ENCODE measurements around the gene SPNS2. TPM values are rescaled to one million over a fixed set of nuclear protein-coding genes. Genes with fewer than 3 reads are reported as not detected.

Gene SPNS2
- total and polyA plus RNA-seq, 2 of the 8 experiments (the other 6 are each of a cell fraction or from before 2014, with no cell fraction given): 1.2 to 1.5 TPM

- Histone ChIP-seq H3K4ac (replicated peaks; ENCODE audit: insufficient read length, low read depth, low read length) (no peak overlapping the region), H4K5ac (ENCODE audit: insufficient read length, low read depth, low read length) (no peak overlapping the region), H3K79me1 (ENCODE audit: low read depth, low read length) (no peaks in the 10 kb centered on the region), H2AK5ac (ENCODE audit: low read depth, low read length) (no peak overlapping the region), H4K91ac (replicated peaks; ENCODE audit: insufficient read length, low read length) (no peak overlapping the region), H3K23me2 (ENCODE audit: low read depth, low read length) (no peaks in the 10 kb centered on the region), H2BK15ac (ENCODE audit: low read length) (no peak overlapping the region), H2BK5ac (ENCODE audit: low read depth, low read length) (no peak overlapping the region), H3K27ac (ENCODE audit: low read depth, low read length) (no peak overlapping the region), H3K27me3 (replicated peaks in 1 of 4; ENCODE audit: control insufficient read depth in 3 of 4, extremely low read depth in 1 of 4, insufficient read depth in 3 of 4, low read length in 3 of 4) (peaks cover 0 to 6% (median 4%) of the 10 kb centered on the region in 4 experiments; a peak in 6 of 7 replicates), H2BK120ac (replicated peaks; ENCODE audit: low read depth, low read length) (no peak overlapping the region), H2BK20ac (ENCODE audit: low read length) (no peak overlapping the region), H3K23ac (ENCODE audit: insufficient read length) (no peak overlapping the region), H3K9me3 (ENCODE audit: insufficient read depth in 2 of 2, low read depth in 1 of 2, low read length in 1 of 2) (no peaks in the 10 kb centered on the region), H3K9ac (replicated peaks in 1 of 4; ENCODE audit: extremely low read depth in 1 of 4, low read depth in 3 of 4, low read length in 3 of 4) (no peak overlapping the region), H2AFZ (ENCODE audit: low read length) (no peak overlapping the region), H3K56ac (replicated peaks; ENCODE audit: insufficient read length, low read depth, low read length) (no peak overlapping the region), H3K36me3 (ENCODE audit: control insufficient read depth in 2 of 4, insufficient read depth in 4 of 4, low read length in 3 of 4) (no peaks in the 10 kb centered on the region), H3K4me1 (replicated peaks in 1 of 4; ENCODE audit: control insufficient read depth in 3 of 4, insufficient read depth in 4 of 4, low read length in 3 of 4) (peaks cover 0 to 2% (median 0%) of the 10 kb centered on the region in 4 experiments; a peak in 3 of 7 replicates), H3K79me2 (ENCODE audit: control insufficient read depth in 1 of 2, insufficient read depth in 2 of 2, low read length in 2 of 2) (no peaks in the 10 kb centered on the region), H3K14ac (ENCODE audit: insufficient read length) (no peak overlapping the region), H4K8ac (ENCODE audit: extremely low read depth, insufficient read depth, low read length) (no peak overlapping the region), H3K4me3 (ENCODE audit: extremely low read depth in 1 of 4, insufficient read depth in 2 of 4, low read depth in 3 of 4, low read length in 4 of 4) (no peak overlapping the region), H4K20me1 (replicated peaks in 1 of 2; ENCODE audit: control insufficient read depth in 1 of 2, insufficient read depth in 2 of 2, low read length in 2 of 2) (no peaks in the 10 kb centered on the region), H2BK12ac (ENCODE audit: low read depth, low read length) (no peak overlapping the region), H3K4me2 (ENCODE audit: insufficient read depth in 1 of 2, low read depth in 2 of 2, low read length in 2 of 2) (no peak overlapping the region), H3K18ac (ENCODE audit: extremely low read depth, low read length) (no peak overlapping the region)
- ChIA-PET POLR2A (ENCODE audit: partially characterized antibody) (interaction anchor here (0.6 to 37.1 kb wide), 3 partner anchors 20 to 30 kb away, joined by 3 to 546 read pairs (median 4); partner anchors contain the start of genes GGT6 and MYBBP1A), CTCF (ENCODE audit: partially characterized antibody) (interaction anchor here (0.5 to 1.6 kb wide), 4 partner anchors 31 to 339 kb away, joined by 3 to 8 read pairs (median 4); no protein-coding TSS in a partner anchor)
- DNase-seq (ENCODE audit: low read depth in 1 of 2, low spot score in 2 of 2) (no peak), FAIRE-seq (no peak)
- WGBS, 2 experiments (ENCODE audit: extremely low coverage in 1 of 2, insufficient coverage in 1 of 2, insufficient read length in 1 of 2, insufficient replicate concordance in 2 of 2, low coverage in 1 of 2, low lambda C conversion rate in 2 of 2, missing lambda C conversion rate in 1 of 2): 84% methylated on average over 14 of the region's 19 CpGs; no CpG with 5 or more reads in 1 of the 2 experiments
- no peak for TF ChIP-seq KDM1A (IDR thresholded peaks at IDR 0.05; ENCODE audit: borderline replicate concordance, low read length)
- TF ChIP-seq, protein P1, sequence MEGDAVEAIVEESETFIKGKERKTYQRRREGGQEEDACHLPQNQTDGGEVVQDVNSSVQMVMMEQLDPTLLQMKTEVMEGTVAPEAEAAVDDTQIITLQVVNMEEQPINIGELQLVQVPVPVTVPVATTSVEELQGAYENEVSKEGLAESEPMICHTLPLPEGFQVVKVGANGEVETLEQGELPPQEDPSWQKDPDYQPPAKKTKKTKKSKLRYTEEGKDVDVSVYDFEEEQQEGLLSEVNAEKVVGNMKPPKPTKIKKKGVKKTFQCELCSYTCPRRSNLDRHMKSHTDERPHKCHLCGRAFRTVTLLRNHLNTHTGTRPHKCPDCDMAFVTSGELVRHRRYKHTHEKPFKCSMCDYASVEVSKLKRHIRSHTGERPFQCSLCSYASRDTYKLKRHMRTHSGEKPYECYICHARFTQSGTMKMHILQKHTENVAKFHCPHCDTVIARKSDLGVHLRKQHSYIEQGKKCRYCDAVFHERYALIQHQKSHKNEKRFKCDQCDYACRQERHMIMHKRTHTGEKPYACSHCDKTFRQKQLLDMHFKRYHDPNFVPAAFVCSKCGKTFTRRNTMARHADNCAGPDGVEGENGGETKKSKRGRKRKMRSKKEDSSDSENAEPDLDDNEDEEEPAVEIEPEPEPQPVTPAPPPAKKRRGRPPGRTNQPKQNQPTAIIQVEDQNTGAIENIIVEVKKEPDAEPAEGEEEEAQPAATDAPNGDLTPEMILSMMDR (IDR thresholded peaks at IDR 0.05; ENCODE audit: control extremely low read depth in 1 of 3, insufficient read depth in 1 of 3, low read depth in 1 of 3, low read length in 3 of 3): no peak
- TF ChIP-seq YY1 (IDR thresholded peaks at IDR 0.05; ENCODE audit: low read depth, low read length): no peak
- no peak for TF ChIP-seq SUZ12 (IDR thresholded peaks at IDR 0.05; ENCODE audit: low read length)
- TF ChIP-seq TEAD4 (IDR thresholded peaks at IDR 0.05; ENCODE audit: low read depth, low read length): no peak
- no peak for TF ChIP-seq ZNF274 (IDR thresholded peaks at IDR 0.05; ENCODE audit: borderline replicate concordance, extremely low read depth, low read length)
- TF ChIP-seq CHD2 (IDR thresholded peaks at IDR 0.05; ENCODE audit: low read length): no peak
- no peak for TF ChIP-seq BACH1 (IDR thresholded peaks at IDR 0.05; ENCODE audit: low read length)
- no peak for TF ChIP-seq SAP30 (IDR thresholded peaks at IDR 0.05; ENCODE audit: insufficient read depth, insufficient replicate concordance, low read length)
These were observed 21.6 kb downstream of the SPNS2 start for GRCh38 chr17:4520060-4520893.
